T-helper 22 cell (primary cell): ENCODE data around the gene NCOA1.

Source experiments
- DNase-seq: peaks from one replicate; pipeline ENCODE4 v3.0.0-alpha.2; 2020; ENCODE audit warnings: low read depth

The NCOA1 gene

GRCh38 chr2:24743924-24744323, 252.9 kb downstream of the NCOA1 start:
- DNase-seq: no peak

DNA sequence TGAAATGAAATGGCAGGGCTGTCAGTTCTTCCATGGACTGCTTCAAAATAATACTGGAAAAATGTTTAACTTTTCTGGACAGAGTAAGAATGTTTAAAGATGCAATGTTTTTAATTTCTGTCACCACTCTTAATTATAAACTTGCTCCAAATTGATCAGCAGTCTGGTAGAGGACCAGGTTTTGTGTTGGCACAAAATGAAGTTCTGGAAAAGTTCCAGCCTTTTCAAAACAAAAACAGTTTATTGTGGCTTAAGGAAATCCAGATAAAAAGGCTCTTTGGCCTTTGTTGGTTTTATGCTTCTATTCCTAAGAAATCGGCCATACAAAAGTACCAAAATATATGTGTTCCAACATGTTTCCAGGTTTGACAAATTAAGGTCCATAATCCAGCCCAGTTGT, 253.3 kb downstream of the NCOA1 start:
- no peak for DNase-seq

- no peak for DNase-seq
These were observed 254.8 kb downstream of the NCOA1 start for GRCh38 chr2:24745825-24746224.

DNA sequence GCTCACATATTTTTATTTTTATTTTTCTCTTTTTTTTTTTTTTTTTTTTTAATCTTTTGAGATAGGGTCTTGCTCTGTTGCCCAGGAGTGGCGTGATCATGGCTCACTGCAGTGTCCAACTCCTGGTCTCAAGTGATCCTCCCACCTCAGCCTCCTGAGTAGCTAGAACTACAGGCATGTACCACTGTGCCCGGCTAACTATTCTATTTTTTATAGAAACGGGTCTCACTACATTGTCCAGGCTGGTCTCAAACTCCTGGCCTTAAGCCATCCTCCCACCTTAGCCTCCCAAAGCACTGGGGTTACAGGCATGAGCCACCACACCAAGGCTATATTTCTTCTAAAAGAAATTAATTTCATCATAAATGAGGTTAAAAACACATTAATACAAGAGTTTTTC, 256.2 kb downstream of the NCOA1 start:
- DNase-seq: no peak

DNA sequence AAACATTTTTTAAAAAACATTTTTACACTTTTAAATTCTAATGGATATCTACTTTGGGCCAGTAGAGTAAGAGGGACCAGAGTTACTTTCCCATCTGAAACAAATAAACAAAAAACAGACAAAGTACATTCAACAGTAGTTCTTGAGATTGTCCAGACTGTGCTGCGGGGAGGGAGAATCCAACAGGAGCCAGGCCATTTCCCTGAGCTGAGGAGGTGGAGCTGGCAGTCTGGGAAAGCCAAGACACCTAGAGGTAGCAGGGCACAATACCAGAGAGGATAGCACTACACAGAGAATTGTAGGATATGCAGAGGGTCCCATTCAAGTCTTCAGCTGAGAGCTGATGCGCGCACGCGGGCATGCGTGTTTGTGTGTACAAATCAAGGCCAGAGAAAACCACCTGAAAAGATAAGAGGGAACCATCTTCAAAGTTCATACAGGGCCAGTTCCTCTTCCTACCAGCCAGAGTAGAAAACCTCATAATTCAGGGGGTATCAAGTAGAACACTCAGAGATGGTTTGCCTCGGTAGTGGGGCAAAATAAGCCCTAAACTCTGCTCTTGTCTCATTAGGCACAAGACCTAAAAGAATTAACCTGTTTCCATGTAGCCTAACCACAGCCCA, 258.1 kb downstream of the NCOA1 start:
- no peak for DNase-seq

DNA sequence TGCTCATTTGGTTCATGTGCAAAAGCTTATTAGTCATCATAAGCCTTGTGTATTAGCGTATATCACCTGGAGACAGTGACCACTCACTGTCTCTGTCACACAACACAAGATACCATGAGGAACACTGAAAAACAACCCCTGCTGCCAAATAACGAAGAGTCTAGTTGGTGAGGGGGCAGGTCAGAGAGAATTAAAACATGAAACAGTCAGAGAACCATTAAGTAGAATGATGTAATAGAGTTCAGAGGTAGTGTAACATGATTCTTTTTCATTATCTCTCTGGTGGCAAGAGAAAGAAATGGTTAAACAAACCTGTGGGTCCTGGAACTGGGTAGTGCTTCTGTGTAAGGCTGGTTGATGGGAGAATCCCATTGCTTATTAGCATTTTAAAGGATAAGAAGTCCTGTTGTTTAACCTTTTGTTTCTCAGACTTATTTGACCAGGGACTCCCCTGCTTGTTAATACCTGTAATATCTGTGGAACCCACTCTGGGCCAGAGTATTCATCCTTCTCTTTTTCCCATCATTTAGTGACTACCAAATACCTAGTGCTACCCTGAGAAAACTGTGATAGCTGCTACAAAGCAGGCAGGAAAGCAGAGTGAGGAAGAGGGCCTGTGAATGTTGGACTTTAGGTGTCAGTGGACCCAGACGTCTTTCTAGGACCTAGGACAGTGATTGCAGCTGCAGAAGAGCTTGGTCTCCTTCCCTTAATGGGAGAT, 264.1 kb downstream of the NCOA1 start:
- no peak for DNase-seq

DNA sequence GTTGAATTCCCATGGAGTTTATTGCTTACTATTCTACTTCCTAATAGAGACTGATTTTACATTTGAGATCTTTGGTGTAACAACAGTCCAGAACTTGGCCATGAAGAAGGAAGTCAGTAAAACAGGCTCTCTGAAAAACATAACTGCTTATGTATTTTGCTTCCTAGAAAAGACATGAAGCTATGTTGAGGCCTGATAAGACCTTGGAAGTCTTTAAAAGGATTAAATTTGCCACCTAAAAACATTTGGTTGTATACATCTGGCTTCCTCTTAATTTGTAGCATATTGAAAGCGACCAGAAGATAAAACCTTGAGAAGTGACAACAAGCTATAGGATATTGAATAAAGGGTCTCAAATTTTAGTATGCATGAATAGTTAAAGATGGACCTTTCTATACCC, 265.7 kb downstream of the NCOA1 start:
- DNase-seq: no peak

DNA sequence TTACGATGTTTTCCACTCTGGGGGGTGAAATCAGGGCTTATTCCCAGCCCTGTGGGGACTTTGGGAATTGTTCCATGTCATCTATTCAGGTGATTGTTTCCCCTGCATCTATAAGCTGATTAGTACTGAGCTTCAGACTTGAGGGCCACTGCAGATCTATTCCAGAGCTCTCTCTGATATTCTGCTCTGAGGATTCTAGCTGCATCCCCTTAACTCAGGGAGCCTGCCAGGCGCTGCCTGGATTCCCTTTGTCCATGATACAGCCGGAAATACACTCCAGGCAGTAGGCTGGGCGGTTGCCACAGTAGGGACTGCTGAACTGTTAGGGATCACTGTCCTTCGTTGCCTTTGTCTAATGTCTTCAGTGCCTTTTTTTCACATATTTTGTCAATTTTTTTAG, 270.8 kb downstream of the NCOA1 start:
- DNase-seq: no peak

DNA sequence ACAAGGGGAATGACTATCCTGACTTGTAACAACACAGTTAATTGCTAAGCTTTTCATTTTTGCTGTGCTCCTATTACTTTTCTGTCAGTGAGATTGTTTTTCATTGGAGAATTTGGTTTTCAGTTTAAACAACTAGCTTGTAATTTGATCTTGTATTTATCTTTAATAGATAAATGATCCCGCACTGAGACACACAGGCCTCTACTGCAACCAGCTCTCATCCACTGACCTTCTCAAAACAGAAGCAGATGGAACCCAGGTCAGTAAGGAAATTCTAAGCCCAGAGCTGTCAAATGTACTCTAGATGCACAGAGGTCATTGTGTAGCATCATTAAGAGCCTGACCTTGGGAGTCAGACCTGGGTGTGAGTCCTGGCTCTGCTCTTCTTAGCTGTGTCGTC, 271.5 kb downstream of the NCOA1 start:
- no peak for DNase-seq

DNA sequence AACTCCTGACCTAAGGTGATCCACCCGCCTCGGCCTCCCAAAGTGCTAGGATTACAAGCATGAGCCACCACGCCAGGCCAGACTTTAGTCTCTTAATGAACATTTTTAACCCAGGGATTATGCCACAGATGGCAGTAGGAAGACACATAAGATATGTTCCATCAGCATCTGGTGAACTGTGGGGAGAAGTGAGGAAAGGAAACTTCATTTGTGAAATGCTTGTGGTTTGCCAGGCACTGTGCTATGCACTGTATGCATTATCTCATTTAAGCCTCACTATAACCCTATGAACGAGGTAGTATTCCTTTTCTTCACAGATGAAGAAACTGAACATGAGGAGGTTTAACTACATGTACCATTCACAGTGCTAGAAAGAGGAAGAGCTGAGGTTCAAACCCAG, 272.8 kb downstream of the NCOA1 start:
- DNase-seq: no peak

DNA sequence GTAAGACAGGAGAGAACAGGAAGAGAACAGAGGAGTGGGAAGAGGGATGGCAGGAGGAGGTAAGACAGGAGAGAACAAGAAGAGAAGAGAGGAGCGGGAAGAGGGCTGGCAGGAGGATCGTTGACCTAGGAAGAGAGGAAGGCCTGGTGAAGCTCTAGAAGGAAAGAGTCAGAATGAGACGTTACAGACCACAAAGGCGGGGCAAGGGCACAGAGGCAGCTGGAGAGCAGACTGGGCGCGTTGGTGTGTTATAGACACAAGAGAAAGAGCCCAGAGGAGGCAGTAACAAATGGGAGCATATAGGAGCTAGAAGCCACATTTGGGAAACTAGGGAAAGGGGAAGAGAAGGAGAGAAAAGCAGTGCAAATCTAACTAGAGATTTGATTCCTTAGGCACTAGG, 275.6 kb downstream of the NCOA1 start:
- DNase-seq: no peak

DNA sequence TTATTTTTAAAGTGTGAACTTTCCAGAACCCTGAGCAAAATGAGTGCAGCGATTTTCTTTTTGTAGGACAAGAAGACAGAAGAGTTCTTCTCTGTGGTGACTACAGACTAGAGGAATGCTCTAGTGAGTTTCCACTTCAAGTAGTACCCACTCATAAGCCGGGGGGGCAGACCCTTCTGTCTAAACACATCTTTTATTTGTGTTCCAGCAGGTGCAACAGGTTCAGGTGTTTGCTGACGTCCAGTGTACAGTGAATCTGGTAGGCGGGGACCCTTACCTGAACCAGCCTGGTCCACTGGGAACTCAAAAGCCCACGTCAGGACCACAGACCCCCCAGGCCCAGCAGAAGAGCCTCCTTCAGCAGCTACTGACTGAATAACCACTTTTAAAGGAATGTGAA, 277.0 kb downstream of the NCOA1 start:
- no peak for DNase-seq

GRCh38 chr2:24768601-24769000, 277.5 kb downstream of the NCOA1 start:
- DNase-seq: no peak

- no peak for DNase-seq
These were observed 280.0 kb downstream of the NCOA1 start for GRCh38 chr2:24771061-24771460.

GRCh38 chr2:24771764-24772586, 280.9 kb downstream of the NCOA1 start:
- no peak for DNase-seq

- DNase-seq: no peak
These were observed 283.3 kb downstream of the NCOA1 start for GRCh38 chr2:24774373-24774772.

GRCh38 chr2:24779116-24779515, 288.1 kb downstream of the NCOA1 start:
- no peak for DNase-seq

DNA sequence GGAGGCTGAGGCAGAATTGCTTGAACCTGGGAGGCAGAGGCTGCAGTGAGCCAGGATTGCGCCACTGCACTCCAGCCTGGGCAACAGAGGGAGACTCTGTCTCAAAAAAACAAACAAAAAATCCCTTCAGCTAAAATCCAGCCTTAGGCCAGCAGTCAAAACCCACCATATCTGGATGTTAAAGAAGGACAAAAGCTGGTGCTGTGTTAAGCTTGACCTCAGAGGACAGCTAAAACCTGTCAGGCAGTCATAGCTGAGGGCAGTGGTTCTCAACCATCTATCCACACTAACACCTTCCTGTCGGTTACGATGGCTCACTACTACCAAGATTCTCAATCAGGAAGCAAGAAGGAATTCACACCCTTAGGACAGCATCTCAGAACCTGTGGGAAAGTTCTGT, 292.6 kb downstream of the NCOA1 start:
- no peak for DNase-seq

DNA sequence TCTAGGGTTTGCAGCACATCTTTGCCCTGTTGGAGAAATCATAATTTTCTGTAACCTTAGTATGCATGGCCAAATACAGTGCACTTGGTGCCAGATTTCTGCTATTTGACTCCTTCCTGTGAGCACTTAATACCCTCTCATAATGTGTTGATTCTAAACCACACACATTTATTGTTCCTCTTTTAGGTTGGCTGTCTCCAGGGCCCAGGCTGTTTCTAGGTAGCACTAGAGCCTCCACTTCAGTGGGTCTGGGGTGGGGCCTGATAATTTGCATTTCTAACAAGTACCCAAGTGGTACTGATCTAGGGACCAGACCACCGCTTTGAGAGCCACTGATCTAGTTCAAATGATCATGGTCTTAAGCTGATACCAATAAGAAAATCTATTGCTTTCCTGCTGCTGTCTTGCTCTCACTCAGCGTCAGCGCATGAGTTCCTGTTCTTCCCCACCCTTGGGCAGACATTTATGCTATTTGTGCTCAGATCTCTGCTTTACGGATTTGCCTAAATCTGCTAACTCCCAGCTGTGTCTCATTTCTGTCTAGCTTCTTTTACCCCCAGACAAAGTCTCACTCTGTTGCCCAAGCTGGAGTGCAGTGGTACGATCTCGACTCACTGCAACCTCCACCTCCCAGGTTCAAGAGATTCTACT, 294.7 kb downstream of the NCOA1 start:
- DNase-seq: no peak

GRCh38 chr2:24787532-24787931, 296.5 kb downstream of the NCOA1 start:
- DNase-seq: no peak

DNA sequence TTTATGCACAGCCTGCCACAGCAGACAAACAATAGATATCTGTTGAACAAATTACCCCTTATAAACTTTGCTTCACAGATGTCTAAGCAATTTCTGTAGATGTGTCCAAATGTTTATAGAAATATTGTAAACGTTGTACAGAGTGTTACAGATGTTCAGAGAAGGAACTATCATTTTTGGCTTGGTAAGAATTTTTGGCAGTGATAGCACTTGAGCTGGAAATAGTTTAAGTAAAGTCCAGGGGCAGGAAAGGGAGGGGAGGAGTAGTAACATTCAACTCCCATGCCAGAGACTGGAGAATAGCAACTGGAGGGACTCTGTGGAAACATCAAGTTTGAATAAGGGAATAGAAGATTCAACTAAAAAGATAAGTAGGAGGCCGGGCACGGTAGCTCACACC, 297.8 kb downstream of the NCOA1 start:
- DNase-seq: no peak

GRCh38 chr2:24791452-24791851, 300.4 kb downstream of the NCOA1 start:
- DNase-seq: no peak

GRCh38 chr2:24792542-24792873, 301.5 kb downstream of the NCOA1 start:
- no peak for DNase-seq
